Suprapubic skin (tissue), 4 donors: ENCODE results near the gene KRT85. TPM values are rescaled to one million over a fixed set of nuclear protein-coding genes. Genes with fewer than 3 reads are reported as not detected.

ENCODE experiments used
- DNase-seq, 2 donors: peaks; one replicate each; pipeline ENCODE4 v3.0.0-alpha.2; 2019; ENCODE audit warnings: low spot score in 2 of 2
- H3K27ac ChIP-seq: fragments of 200-600 bp; sonication (generic); one replicate; pipeline ENCODE4 v1.5.1; 2019
- H3K27me3 ChIP-seq: fragments of 200-600 bp; sonication (generic); one replicate; pipeline ENCODE4 v1.5.1; 2019
- H3K36me3 ChIP-seq: fragments of 200-600 bp; sonication (generic); one replicate; pipeline ENCODE4 v1.5.1; 2019
- H3K4me1 ChIP-seq: fragments of 200-600 bp; sonication (generic); one replicate; pipeline ENCODE4 v1.5.1; 2019
- H3K4me3 ChIP-seq: fragments of 200-600 bp; sonication (generic); one replicate; pipeline ENCODE4 v1.5.1; 2019; ENCODE audit warnings: mild to moderate bottlenecking
- H3K9me3 ChIP-seq: fragments of 200-600 bp; sonication (generic); one replicate; pipeline ENCODE4 v1.5.1; 2019
- CTCF ChIP-seq, 2 donors: fragments of 200-600 bp in 1 of 2; fragments of 450-650 bp in 1 of 2; sonication (generic) in 1 of 2; IDR thresholded peaks; one replicate each; pipeline ENCODE4 v1.5.1; 2016 to 2019; ENCODE audit warnings: antibody characterized with exemption in 2 of 2, mild to moderate bottlenecking in 1 of 2, moderate library complexity in 1 of 2
- EP300 ChIP-seq: sonication (generic); formaldehyde crosslinking; IDR thresholded peaks from one replicate; pipeline ENCODE4 v1.6.1; 2017; ENCODE audit warnings: antibody characterized with exemption
- POLR2A ChIP-seq, 2 donors: fragments of 450-650 bp; IDR thresholded peaks; one replicate each; pipeline ENCODE4 v1.6.1; 2017; ENCODE audit warnings: antibody characterized with exemption in 2 of 2, mild to moderate bottlenecking in 2 of 2, moderate library complexity in 2 of 2
- POLR2AphosphoS5 ChIP-seq, 3 donors: sonication (generic); formaldehyde crosslinking; IDR thresholded peaks; one replicate each; pipeline ENCODE4 v1.6.1; 2017; ENCODE audit warnings: antibody characterized with exemption in 3 of 3
- WGBS: methylation state at CpG from one replicate; pipeline ENCODE4 v1.1.5; 2018; 5-methylcytosine and 5-hydroxymethylcytosine counted together
- total RNA-seq, 4 donors: library from RNA; depleted of rRNA; stranded (reverse); fragments of >200 nt; gene quantifications; one replicate each; pipeline ENCODE4 v1.1.0, GENCODE V29; 2016

Gene KRT85
- total RNA-seq, 4 donors from 2014 or later = 4.2 to 766 (median 96.1) TPM

DNA sequence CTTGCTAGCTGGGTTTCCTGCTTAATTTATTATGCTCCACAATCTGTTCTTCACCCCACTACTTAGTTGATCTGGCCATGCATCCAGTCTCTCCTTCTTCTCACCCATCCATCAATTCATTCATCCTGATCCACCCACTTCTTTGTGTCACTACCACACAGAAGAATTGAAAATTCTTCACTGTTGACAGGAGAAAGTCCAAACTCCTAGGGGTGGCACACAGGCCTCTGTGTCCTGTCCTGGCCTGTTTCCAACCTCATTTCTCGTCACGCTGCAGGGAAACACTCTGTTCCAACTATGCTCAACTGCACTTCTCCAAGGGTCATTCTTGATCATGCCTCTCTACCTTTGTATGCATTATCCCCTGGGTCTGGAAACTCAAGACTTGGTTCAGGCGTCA is 35.4 kb downstream of the KRT85 start:
- H3K9me3 ChIP-seq = no peaks in the 10 kb centered on the region
- DNase-seq = no peak
- H3K27ac ChIP-seq = no peak overlapping the region
- H3K4me1 ChIP-seq = peaks cover 6% of the 10 kb centered on the region
- WGBS = 89% methylated on average over 3 of the region's 3 CpGs
- H3K27me3 ChIP-seq = no peaks in the 10 kb centered on the region
- TF ChIP-seq EP300 (no peak), POLR2AphosphoS5 (IDR thresholded peaks at IDR 0.05) (no peak), CTCF (IDR thresholded peaks at IDR 0.05) (no peak), POLR2A (IDR thresholded peaks at IDR 0.05) (no peak)
- no peaks in the 10 kb centered on the region for H3K36me3 ChIP-seq
- H3K4me3 ChIP-seq = no peak overlapping the region

DNA sequence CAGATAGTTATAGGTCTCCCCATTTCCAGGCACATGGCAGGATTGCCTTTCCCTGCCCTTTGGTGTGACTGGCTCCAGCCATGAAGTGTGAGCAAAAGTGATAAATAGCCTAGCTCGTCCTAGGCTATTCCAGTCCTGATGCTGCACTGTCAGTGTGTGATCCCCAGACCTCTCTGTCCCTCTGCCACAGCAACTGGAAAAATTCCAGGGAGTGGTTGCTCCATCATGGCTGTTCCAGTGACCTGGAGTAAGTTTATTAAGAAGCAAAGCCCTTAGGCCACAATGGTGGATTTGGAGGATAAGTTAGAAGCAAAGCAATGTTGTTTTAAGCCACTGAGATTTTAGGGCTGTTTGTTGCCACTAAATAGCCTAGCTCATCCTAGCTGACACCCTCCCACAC is 36.2 kb downstream of the KRT85 start:
- Histone ChIP-seq H3K27ac (no peak overlapping the region), H3K36me3 (no peaks in the 10 kb centered on the region), H3K9me3 (no peaks in the 10 kb centered on the region), H3K4me3 (no peak overlapping the region), H3K4me1 (peaks cover 6% of the 10 kb centered on the region), H3K27me3 (no peaks in the 10 kb centered on the region)
- TF ChIP-seq CTCF (IDR thresholded peaks at IDR 0.05) = no peak
- no peak for TF ChIP-seq EP300
- TF ChIP-seq POLR2A (IDR thresholded peaks at IDR 0.05) = no peak
- TF ChIP-seq POLR2AphosphoS5 (IDR thresholded peaks at IDR 0.05) = no peak
- DNase-seq = no peak
- WGBS = 86% methylated on average over 1 of the region's 1 CpG

DNA sequence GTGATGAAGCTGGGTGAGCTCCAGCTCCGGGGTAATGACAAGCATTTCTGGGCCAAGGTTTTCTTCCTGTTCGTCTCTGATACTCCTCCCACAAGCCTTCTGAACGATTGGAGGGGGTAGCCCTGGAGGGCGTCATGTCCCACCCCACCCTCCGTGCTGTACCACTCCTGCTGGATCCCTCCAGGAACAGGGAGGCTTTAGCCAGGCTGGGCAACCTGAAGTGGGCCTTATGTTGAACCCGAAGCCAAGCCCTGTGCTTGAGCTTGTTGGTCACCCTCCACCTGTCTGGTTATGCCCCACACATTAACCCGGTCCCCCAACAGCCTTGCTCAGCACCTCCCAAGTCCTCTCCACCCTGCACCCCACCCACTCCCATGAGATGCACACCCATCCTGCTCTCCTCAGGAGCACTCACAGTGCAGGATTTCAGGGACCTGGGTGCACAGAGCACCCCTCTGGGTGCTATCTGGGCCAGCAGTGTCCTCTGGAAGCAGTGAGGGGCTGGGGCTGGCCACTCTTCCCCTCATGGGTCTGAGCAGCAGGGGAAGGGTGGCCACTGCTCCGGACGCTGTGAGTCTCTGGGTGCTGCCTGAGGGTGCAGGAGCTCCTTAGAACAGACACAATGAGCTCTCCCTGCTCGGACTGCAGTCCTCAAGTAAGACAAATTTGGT is 39.3 kb downstream of the KRT85 start:
- H3K27ac ChIP-seq = no peak overlapping the region
- DNase-seq = no peak
- H3K27me3 ChIP-seq = peaks cover 2% of the 10 kb centered on the region
- TF ChIP-seq CTCF (IDR thresholded peaks at IDR 0.05) (peak in 1 of 2 donors; percentile 3), EP300 (no peak)
- no peaks in the 10 kb centered on the region for H3K9me3 ChIP-seq
- WGBS = 48% methylated on average over 8 of the region's 10 CpGs
- H3K36me3 ChIP-seq = no peaks in the 10 kb centered on the region
- peaks cover 6% of the 10 kb centered on the region for H3K4me1 ChIP-seq
- no peak overlapping the region for H3K4me3 ChIP-seq

DNA sequence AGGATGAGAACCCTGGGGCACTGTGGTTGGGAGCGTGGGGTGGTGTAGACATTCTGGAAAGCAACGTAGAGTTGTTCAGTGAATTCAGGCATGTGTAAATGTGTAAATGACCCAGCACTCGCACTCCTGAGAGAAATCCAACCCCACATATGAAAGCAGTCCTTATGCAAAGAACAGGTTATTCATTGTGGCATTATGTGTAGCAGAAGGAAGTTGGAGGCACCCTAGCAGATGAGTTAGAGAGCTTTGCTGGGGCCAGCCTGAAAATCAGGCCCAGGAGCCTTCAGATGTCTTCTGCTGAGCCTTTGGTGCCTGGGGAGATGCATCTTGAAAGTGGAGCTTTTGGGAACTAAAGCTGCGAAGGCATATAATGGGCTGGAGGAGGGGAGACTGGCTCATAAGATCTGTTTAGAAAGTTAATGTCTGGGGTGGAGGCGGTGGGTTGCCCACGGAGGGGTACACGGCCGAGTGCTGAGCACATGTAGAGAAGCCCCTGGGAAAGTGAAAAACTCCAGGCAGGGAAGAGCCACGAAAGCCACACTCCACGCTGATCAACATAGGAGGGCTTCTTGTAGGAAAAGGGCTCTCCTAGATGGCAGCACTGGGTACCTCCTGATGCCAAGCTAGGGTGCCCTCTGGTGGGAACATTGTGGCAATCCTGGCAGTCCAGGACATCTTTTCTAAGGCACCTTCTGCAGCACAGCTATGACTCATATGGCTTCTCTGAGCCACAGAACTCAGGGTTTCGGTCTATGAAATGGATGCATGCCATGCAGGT is 40.0 kb downstream of the KRT85 start:
- WGBS = 48% methylated on average over 10 of the region's 11 CpGs
- Histone ChIP-seq H3K4me3 (no peak overlapping the region), H3K27me3 (peaks cover 2% of the 10 kb centered on the region), H3K9me3 (no peaks in the 10 kb centered on the region), H3K36me3 (no peaks in the 10 kb centered on the region), H3K27ac (no peak overlapping the region), H3K4me1 (peaks cover 6% of the 10 kb centered on the region)
- DNase-seq = peak in 1 of 2 donors; percentile 85
- TF ChIP-seq CTCF (IDR thresholded peaks at IDR 0.05) = peak; percentile 67 to 81
- TF ChIP-seq EP300 = no peak
- TF ChIP-seq POLR2A (IDR thresholded peaks at IDR 0.05) = no peak
- peak in 1 of 3 donors; percentile 11 for TF ChIP-seq POLR2AphosphoS5 (IDR thresholded peaks at IDR 0.05)

DNA sequence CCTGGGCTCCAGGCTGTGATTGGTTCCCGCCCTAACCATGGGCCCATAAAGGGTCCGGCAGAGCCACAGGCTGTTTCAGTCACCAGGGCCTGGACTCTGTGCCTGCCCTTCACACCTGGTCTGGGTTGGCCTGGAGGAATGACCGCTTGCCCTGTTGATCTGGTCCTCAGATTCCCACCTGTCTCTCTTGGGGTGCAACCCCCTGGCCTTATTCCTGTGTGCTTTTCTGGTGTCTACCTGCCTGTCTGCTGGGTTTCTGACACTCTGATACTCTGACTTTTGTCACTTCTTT is 43.2 kb downstream of the KRT85 start:
- Histone ChIP-seq H3K4me1 (peaks cover 11% of the 10 kb centered on the region), H3K27ac (no peak overlapping the region), H3K27me3 (peaks cover 20% of the 10 kb centered on the region), H3K36me3 (no peaks in the 10 kb centered on the region), H3K4me3 (no peak overlapping the region), H3K9me3 (no peaks in the 10 kb centered on the region)
- 93% methylated on average over 3 of the region's 3 CpGs for WGBS
- TF ChIP-seq EP300 (no peak), POLR2A (IDR thresholded peaks at IDR 0.05) (no peak), POLR2AphosphoS5 (IDR thresholded peaks at IDR 0.05) (no peak), CTCF (IDR thresholded peaks at IDR 0.05) (no peak)
- DNase-seq = peak; percentile 36 to 67
